H1 (cell line): Measurements from ENCODE around the gene DCLK1. TPM values are rescaled to one million over a fixed set of nuclear protein-coding genes. Genes with fewer than 3 reads are reported as not detected.

ENCODE experiments used
- SIRT6 ChIP-seq: IDR thresholded peaks from one replicate; pipeline ENCODE4 v1.7.1; 2012; ENCODE audit warnings: low read length, inconsistent platforms
- SUZ12 ChIP-seq: fragments of 200-600 bp; sonication (generic); IDR thresholded peaks from 2 replicates; pipeline ENCODE4 v1.6.1; 2012; ENCODE audit warnings: mild to moderate bottlenecking, inconsistent platforms, low read length, moderate library complexity, mixed read lengths
- polyA plus RNA-seq, 7 experiments: library from polyadenylated mRNA; depleted of rRNA in 3 of 7; stranded (reverse) in 5 of 7; unstranded in 2 of 7; fragments of >200 nt in 5 of 7; fragments of 200-250 nt in 2 of 7; gene quantifications; 1 replicate in 5 of 7; 2 replicates in 1 of 7; 4 replicates in 1 of 7; pipeline versions ENCODE4 v1.2.1 to v1.2.3, GENCODE V29; 2011 to 2013; ENCODE audit warnings: missing spikeins in 2 of 7, mixed read lengths in 2 of 7
- total RNA-seq: library from RNA; stranded (reverse); fragmentation: NEBNext Ultra II Directional; extraction: Animal tissue kit (Norgen Biotek cat#: 25700); gene quantifications from 2 replicates; pipeline ENCODE4 v1.2.1, GENCODE V29; 2021

The DCLK1 gene
- total and polyA plus RNA-seq, 2 of the 8 experiments (the other 6 are each of a cell fraction or from before 2014, with no cell fraction given), result 22.8 to 41.0 TPM

- TF ChIP-seq SIRT6, result no peak
- TF ChIP-seq SUZ12, result no peak
- TF ChIP-seq, all 59 proteins: peak for 0
Observed at GRCh38 chr13:35833608-35834275, 297.4 kb downstream of the DCLK1 start (continued).
